ENCODE measurements around the gene CREB3.

CREB3 gene

GRCh38 chr9:35732185-35732799 is at the start of gene CREB3, which contains the start of gene TLN1:
Gene CREB3 (plus strand): TSS chr9:35732666. CDS start chr9:35732773, 107 bp downstream.
Gene TLN1 (minus strand): TSS chr9:35732195. CDS start chr9:35725694, 6,501 bp downstream.
- DNase-seq = peak; percentile 95 to 97

- no peak for DNase-seq
Observed at GRCh38 chr9:35683323-35683722, 49.1 kb upstream of the CREB3 start.

DNA sequence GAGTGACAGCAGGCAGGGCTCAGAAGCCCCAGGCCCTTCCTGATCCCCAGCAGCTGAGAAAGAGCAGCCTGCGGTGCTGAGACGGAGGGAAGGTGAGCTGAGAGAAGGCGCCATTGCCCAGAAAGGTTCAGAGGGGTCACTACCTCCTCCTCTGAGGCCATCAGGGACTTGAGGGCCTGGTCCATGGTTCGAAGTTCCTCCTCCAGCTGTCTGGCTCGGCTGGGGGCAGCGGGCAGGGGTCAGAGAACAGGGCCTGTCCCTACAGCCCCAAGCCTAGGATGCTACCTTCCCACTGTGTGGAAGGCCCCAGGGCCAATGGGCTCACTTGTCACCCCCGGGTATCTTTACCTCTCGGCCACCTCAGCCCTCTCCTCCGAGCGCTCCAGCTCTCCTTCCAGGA is 47.5 kb upstream of the CREB3 start:
- DNase-seq = no peak

GRCh38 chr9:35685506-35685905 is 47.0 kb upstream of the CREB3 start:
- no peak for DNase-seq

DNA sequence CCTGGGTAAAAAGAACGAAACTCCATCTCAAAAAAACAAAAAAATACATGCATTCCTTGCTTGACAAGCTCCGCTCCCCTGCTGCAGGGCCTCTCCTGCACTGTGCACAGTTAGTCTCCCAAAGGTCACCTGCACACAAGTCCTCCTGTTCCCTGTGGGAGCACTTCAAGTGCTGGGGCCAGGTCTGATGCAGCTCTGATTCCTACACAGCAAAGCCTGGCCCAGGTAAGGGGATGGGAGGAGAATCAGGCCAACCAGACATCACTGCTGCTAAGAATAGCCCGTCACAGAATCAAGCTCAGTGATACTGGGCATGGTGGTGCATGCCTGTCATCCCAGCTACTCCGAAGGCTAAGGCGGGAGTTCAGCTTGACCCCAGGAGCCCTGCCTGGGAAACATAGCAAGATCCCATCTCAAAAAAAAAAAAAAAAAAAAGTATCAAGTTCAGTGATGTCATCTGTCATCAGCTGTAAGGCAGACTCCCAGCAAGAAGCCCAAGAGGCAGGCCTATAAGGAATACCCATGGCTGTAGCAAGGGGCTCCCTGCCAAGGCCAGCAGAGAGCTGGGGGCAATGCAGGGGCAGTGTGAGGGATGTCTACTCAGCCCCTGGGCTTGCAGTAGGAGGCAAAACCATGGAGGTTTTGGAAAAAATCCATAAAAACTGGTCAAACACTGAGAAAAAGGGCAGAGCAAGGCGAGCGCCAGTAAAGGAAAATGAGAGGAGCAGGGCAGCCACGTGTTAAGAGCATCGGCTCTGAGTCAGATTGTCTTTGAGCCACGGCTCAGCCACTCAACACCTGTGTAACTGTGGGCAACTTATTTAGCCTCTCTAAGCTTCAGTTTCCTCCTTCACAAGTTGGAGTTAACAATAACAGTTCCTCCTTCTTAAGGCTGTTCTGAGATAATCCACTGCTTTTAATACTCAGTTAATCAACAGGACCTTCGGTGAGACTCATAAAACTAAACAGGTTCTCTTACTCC is 46.0 kb upstream of the CREB3 start:
- DNase-seq = no peak

GRCh38 chr9:35687306-35687705 is 45.2 kb upstream of the CREB3 start:
- DNase-seq = no peak

DNA sequence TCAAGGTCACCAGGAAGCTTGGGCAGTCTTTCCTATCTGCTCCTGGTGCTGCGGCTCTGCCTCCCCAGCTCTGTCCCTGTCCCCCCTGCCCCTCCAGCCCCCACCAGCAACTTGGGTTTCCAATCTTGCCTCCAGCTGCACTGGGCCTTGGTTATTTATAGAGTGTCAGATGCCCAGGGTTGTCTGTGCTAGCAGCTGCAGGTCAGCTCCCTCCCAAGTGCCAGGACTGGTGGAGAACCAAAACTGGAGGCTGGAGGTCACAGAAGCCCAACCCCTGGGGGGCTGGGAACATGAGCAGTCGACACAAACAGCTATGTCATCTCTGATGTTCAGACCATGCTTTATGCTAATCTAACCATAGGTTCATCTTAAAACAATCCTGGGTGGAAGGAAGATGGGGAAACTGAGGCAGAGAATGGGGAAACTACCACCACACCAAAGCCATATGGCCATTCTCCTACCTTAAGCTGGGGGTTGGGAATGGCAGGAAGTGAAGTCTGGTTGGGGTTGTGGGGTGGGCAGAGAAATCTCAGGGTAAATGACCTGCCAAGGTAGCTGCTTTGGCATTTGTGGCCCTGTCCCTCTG is 44.4 kb upstream of the CREB3 start:
- no peak for DNase-seq

GRCh38 chr9:35688558-35689541 is 43.6 kb upstream of the CREB3 start:
- no peak for DNase-seq

- no peak for DNase-seq
Observed at GRCh38 chr9:35689542-35690293, 42.7 kb upstream of the CREB3 start, which contains the start of gene TPM2. Gene TPM2 (minus strand): TSS chr9:35689925. CDS start chr9:35689817, 108 bp downstream.

DNA sequence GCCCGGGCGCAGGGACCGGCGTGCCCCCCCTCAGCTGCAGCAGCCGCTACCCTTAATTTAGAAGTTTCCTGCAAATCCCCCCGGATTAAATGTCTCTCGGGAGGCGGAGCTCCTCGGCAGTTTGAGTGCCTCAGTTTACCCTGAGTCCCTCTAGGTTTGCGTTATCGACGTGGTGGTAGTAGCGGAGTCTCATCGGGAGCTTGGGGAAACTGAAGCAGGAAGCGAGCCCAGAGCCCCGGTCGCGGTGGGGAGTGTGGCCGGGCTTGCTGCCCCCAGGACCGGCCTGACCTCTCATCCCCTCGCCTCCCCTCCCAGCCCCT is 42.2 kb upstream of the CREB3 start:
- DNase-seq = peak in 1 of 2 experiments; percentile 12

GRCh38 chr9:35690614-35691333 is 41.7 kb upstream of the CREB3 start:
- DNase-seq = peak in 1 of 2 experiments; percentile 34

DNA sequence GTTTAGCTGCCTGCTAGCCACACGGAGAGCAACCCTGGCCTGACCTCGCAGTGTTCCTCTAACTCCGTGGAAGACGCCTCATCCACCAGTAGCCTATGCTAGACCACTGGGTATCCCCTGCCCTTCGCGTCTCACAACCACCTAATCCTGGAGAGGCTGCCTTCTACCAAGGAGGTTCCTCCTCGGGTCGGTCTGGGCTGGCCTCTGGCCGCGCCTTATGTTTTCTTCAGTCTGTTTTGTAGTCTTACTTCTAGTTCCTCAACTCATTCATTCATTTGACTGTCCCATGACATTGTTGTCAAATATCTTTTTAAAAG is 41.2 kb upstream of the CREB3 start:
- DNase-seq = no peak

GRCh38 chr9:35691757-35692301 is 40.6 kb upstream of the CREB3 start:
- DNase-seq = no peak

DNA sequence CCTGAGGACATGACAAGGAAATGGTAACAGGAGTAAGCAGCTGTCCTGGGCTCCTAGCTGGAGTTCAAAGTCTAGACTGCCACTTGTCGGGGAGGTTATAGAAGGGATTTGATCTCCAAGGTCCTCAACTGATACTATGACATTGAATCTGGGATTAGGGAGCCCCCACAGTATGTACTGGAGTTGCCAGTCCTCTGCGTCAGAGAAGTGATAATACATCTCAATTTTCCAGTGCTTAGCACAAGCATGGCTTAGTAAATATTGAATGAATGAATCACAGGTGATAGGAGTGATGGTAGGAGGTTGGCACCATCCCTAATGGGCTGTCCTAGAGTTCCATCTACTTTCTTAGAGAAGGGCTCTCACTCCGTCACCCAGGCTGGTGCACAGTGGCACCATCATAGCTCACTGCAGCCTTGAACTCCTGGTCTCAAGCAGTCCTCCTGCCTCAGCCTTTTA is 36.5 kb upstream of the CREB3 start:
- DNase-seq = no peak

DNA sequence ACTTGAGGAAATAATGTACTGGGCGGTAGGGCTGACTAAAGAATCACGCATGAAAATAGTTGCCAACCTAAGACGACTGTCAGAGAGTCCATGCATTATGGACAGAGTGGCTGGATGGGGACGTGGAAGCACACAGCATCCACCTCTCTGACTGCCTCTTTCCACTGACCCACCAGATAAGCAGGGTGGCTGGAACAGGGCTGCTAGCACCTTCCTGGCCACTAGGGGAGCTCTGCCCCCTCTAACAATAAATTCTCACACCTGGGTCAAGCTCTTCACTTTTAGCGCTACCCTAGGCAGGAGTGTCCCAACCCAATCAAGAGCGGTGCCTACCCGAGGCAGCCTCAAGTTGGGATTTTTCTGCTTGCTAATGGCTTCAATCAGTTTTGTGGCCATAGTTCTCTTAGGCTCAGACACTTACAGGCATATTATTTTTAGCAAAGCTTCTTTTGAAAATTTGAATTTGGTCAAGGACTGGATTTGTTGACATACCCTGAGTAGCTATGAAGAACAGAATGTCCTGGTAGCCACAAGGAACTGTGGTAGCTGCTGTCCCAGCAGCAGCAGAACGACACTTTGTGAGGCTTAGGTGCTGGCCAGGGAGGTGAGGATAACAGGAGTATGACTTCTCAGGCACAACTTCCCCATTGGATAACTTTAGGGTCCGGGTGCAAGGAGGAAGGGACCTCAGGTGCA is 35.8 kb upstream of the CREB3 start:
- peak in 1 of 2 experiments; percentile 39 for DNase-seq

GRCh38 chr9:35697486-35697885 is 35.0 kb upstream of the CREB3 start:
- no peak for DNase-seq

DNA sequence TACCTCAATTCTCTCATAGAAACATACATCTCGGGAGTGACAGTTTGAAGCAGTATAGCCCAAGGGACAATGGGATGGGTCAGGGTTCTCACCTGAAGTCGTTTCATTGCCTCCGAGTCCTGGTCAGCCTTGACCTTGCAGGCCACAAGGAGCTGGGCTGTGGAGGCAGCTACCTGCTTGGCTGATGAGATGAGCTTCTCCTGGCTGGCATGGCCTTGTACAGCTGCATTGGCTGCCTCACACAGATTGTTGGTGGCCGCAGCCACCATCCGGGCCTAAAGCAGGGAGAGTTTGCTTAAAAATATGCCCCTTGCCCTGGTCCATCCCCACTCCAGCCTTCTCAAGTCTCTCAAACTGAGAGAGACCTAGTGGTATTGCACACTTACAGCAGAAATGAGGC is 34.2 kb upstream of the CREB3 start:
- DNase-seq = no peak

DNA sequence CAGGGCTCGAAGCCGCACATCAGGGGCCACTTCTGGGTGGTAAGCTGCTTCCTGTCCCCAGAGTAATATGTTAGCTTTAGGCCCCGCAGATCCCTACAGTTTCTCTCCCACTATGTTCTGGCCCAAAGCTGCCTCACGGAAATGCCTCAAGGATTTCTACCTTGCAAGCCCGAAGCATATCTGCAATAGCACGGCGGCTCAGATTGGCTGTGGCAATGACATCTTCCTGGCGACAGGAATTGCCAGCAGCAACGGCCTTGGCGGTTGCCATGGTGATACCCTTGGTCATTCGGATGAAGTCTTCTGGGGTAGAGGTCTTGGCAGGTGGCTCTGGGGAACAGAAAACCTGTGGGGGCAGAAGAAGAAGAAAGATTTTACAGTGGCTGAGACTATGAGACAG is 32.4 kb upstream of the CREB3 start:
- DNase-seq = no peak

GRCh38 chr9:35700942-35701341 is 31.5 kb upstream of the CREB3 start:
- no peak for DNase-seq

DNA sequence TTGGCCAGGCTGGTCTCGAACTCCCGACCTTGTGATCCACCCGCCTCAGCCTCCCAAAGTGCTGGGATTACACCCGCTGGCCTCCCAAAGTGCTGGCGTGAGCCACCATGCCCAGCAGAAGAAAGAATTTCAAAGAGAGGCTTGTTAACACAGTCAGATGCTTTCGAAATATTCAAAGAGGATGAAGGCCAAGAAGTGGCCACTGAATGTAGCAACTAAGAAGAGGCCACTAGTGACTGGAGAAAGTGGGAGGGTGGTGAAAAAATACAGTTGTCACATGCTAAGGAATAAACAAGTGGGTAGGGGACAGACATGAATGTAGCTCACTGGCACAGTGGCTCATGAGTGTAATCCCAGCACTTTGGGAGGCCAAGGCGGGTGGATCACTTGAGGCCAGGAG is 29.8 kb upstream of the CREB3 start:
- DNase-seq = no peak
